ENCODE measurements around the gene DUSP22.

DNA sequence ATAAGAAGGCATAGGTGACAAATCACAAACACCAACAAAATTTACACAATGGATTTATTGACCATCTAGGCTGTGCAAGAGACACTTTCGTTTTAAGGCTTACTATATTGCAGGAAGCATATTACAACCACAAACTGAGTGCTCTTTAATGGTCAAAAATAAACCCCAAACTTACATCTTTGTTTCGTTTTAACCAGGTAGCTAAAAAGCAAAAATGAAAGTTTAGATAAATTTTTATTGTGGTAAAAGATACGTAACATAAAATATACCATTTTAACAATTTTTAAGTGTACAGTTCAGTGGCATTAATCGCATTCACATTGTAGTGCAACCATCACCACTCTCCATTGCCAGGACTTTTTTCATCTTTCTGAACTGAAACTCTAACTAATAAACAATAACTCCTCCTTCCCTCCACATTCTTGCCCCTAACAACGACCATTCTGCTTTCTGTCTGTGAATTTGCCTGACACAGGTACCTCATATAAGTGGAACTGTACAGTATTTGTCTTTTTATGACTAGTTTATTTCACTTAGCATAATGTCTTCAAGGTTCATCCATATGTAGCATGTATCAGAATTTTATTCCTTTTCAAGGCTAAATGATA is 32.3 kb upstream of the DUSP22 start:
- TF ChIP-seq CTCF (IDR thresholded peaks at IDR 0.05) (no peak), EZH2phosphoT487 (IDR thresholded peaks at IDR 0.05) (no peak), EZH2 (IDR thresholded peaks at IDR 0.05) (no peak)
